Ecto neural progenitor cell (in vitro differentiated cells): Measurements from ENCODE around the gene HM13.
"Not testable (repeated sequence)": the region's sequence is repeated elsewhere in the genome, so short reads cannot be mapped to it uniquely, and the experiment has no call there.

Experiments
- DNase-seq: peaks from one replicate; pipeline ENCODE4 v3.0.0-alpha.2; 2018; ENCODE audit warnings: low spot score

Gene HM13

GRCh38 chr20:31502884-31503673 is 11.2 kb upstream of the HM13 start:
- peak; percentile 86 for DNase-seq

DNA sequence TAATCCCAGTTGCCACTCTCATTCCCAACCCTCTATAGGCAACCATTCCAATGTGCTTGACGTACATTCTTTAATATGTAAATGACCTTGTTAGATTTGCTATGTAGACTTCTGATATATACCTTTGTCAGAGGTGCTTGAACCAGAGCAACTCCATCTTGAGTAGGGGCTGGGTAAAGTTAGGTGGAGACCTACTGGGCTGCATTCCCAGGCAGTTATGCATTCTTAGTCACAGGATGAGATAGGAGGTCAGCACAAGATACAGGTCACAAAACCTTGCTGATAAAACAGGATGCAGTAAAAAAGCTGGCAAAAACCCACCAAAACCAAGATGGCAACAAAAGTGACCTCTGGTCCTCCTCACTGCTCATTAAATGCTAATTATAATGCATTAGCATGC is 8.3 kb upstream of the HM13 start:
- DNase-seq, result no peak

DNA sequence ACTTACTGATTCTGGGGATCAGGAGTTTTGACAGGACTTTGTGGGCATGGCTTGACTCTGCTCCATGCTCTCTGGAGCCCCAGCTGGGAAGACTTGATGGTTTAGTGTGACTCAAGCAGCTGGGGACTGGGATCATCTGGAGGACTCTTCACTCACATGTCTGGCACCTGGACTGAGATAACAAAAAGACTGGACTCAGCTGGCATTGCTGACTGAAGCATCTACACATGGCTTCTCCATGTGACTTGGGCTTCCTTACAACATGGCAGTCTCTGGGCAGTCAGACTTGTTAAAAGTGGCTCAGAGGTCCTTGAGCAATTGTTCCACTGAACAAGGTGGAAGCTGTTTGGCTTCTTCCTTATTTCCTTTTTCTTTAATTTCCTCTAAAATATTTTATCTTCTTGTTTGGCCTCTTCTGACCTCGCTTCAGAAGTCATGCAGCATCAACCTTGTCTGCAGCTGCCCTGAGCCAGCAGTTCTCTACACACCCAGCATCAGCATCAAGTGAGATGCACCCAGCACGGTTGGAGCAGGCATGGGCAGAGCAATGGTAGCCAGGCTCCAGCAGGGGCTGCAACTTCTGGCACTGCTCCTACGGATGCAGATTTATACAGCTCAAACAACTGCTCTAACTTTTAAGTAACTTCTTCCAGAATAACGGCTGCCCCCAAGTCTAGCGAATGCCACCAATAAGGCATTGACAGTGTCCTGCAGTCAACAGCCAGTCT is 5.6 kb upstream of the HM13 start:
- DNase-seq, result no peak

- DNase-seq, result no peak
These were observed 981 bp downstream of the HM13 start for GRCh38 chr20:31515072-31515774.

DNA sequence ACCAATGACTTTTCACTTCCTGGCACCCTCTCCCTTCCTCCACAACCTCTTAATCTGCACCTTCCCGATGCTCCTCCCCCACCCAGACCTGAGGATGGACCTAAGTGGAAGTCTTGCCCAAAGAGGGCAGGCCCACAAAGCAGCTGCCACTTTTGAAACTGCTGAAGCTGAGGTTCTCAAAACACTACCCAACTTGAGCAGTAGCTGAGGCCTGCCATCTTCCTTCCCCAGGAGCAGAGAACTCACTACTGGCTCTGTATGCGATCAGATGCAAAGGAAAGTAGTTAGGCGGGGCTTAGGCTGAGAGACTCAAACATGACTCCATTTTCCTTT is 1.5 kb downstream of the HM13 start:
- no peak for DNase-seq

DNA sequence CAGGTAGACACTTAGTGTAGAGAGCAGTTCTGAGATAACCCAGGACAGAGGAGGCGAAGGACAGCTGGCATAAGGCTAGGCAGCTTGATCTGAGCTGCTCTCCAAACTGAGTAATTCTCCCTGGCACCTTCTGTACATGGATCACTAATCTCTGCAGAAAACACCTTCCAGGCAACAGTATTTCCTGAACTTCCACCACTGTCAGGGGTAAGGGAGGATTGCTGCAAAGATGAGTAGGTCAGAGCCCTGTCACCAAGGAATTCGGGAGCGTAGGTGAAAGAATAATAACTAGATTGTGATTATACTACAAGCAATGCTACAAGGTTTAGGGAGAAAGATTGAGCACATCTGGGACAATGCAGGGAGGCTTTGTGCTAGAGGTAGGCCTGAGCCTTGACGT is 1.9 kb downstream of the HM13 start:
- no peak for DNase-seq

DNA sequence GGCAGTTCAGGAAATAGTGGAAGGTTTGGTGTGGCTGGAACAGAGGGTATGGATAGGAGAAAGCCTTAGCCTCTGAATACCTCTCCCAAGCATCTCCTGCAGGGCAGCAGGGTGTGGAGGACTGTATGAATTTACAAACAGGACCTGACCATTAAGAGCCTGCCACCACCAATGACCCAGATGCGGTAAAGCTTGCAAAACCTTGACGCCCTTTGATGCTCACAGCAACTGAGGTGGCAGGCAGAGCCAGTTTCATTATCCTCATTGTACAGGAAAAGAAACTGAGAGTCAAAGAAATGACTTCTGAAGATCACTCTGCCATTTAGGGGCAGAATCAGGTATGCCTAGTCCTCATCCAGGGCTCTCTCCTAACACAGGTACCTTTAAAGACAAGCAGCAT is 2.4 kb downstream of the HM13 start:
- no peak for DNase-seq

DNA sequence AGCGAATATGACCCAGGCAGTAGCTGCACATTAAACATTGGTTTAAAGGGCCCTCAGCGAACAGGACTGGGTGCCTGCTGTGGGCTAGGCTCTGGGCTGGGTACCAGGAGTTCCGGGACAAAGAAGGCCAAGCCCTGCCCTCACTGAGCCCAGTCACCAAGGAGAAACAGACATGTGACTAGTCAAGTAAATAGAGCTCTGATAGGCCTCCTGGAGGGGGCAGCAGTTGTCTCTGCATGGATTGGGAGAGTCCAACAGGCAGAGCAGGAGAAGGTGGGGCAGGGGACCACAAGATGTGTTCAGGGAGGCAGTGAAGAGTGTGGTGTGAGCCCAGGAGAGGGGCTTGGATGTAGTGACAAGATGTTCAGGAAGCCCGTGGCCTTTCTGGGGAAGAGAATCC is 3.1 kb downstream of the HM13 start:
- peak; percentile 54 for DNase-seq

GRCh38 chr20:31521267-31521666 is 7.0 kb downstream of the HM13 start:
- not testable (repeated sequence) for DNase-seq

- DNase-seq, result no peak
These were observed 8.5 kb downstream of the HM13 start for GRCh38 chr20:31522731-31523130.

DNA sequence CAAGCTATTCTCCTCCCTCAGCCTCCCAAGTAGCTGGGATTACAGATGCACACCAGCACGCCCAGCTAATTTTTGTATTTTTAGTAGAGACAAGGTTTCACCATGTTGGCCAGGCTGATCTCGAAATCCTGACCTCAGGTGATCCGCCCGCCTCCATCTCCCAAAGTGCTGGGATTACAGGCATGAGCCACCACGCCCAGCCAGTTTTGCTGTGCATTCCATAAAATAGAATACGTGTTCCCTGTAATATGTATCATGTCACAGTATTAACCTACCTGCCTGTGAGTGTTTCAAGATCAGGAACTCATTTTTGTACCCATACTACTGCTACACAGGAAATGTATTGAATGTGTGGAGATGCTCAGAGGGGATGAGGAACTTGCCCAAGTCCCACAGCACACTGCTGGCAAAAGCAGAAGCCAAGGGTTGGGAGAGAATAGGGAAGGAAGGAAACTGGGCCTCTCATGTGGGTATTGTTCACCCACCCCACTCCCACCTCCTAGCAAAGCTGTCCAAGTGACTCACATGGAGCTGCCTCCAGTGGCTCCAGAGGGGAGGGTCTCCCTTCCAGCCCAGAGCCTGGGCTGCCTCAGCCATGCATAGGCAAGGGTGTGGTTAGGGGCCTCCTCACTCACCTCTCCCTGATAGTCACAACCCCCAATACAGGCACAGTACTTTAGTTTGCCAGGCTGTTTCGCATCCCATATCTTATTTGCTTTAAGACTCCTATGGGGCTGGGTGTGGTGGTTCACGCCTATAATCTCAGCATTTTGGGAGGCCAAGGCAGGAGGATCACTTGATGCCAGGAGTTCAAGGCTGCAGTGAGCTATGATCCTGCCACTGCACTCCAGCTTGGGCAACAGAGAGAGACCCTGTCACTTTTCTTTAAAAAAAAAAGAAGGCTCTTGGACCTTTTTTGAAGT is 9.4 kb downstream of the HM13 start:
- no peak for DNase-seq

DNA sequence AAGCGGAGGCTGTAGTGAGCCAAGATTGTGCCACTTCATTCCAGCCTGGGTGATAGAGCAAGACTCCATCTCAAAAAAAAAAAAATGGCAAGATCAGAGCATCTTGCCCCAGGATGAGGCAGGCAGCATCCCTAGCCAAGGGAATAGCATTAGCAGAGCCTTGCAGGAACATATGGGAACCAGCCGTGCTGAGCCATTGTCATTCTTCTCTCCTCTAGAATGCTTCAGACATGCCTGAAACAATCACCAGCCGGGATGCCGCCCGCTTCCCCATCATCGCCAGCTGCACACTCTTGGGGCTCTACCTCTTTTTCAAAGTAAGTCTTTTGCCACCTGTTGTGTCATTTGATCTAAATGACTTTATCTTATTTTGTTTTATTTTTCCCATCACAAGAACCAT is 13.0 kb downstream of the HM13 start:
- DNase-seq, result no peak

DNA sequence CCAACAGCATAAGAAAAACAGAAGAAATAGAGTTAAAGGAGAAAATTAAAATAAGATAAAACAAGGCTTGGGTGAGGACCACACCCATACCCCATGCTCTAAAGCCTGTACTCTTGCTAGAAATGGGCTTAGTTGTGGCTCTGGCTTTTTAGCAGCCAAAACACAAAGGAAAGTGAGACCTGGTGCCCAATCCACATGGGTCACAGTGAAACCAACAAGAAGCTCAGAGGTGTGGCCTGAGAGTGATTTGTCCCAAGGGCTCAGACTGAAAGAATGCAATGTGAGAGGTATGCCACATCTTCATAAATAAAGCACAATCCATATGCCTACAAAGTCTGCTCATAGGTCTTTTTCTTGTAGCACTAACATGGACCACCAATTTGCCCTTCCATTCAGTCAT is 21.1 kb downstream of the HM13 start:
- no peak for DNase-seq

- no peak for DNase-seq
These were observed 22.3 kb downstream of the HM13 start for GRCh38 chr20:31536575-31536974.

DNA sequence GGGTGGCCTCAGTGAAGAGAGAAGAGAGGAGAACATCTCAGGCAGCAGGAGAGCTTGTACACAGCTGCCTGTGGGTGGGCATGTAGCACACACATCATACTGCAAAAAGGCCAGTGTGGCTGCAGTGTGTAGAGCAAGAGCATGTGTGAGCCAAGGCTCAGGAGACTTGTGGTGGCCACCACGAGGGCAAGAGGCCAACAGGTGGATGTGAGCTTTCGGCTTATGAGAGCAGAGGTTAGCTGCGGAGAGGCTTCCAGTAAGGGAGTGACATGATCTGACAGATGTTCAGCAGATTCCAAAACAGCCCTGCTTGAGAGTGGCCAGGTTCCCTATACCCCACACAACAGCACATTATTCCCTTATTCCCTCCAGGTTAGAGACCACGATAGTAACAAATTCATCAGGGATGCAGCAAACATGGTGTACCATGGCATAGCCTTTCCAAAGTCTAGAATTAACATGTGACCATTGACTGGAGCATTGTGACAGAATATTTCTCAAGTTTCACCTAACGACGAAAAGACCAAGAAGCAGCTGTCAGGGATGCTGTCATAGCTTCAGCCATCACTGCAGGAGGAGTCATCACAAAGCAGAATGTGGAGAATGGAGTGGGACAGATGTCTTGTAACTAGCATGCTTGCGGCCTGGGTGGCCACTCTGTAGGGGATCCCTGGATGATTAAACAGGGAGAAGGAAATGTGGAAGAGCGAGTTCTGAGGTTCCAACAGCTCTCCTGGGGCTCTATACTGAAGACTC is 23.1 kb downstream of the HM13 start:
- no peak for DNase-seq

GRCh38 chr20:31537890-31538289 is 23.6 kb downstream of the HM13 start:
- no peak for DNase-seq

DNA sequence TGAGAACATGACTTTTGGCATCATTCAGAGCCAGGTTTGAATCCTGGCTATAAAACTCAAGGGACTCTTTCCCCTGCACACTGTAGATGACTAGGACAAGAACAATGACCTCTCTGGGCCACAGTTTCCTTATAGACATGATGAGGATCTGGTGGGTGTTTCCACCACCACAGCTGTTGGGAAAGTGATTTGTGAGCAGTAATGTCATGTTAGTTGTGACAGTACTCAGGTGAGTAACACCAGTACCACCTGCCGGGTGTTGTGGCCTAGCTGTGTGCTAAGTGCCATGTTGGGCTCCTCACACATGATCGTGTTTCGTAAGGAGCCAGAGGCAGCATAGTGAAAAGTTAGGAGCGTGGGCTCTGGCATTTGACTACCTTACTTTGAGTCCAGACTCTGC is 24.1 kb downstream of the HM13 start:
- DNase-seq, result no peak

DNA sequence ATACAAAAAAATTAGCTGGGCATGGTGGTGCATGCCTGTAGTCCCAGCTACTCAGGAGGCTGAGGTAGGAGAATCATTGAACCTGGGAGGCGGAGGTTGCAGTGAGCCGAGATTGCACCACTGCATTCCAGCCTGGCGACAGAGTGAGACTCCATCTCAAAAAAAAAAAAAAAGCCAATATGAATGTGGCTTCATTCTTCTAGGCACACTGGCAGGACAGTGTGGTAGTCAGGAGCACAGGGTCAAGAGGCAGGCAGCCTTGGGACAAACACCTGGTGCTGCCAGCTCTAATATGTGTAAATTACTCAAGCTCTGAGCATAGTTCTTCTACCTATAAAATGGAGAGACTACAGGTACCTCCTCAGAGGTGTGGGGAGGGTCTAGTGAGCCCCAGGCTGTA is 25.4 kb downstream of the HM13 start:
- not testable (repeated sequence) for DNase-seq

GRCh38 chr20:31540406-31540805 is 26.2 kb downstream of the HM13 start:
- no peak for DNase-seq

- no peak for DNase-seq
These were observed 28.1 kb downstream of the HM13 start for GRCh38 chr20:31542201-31542842.

DNA sequence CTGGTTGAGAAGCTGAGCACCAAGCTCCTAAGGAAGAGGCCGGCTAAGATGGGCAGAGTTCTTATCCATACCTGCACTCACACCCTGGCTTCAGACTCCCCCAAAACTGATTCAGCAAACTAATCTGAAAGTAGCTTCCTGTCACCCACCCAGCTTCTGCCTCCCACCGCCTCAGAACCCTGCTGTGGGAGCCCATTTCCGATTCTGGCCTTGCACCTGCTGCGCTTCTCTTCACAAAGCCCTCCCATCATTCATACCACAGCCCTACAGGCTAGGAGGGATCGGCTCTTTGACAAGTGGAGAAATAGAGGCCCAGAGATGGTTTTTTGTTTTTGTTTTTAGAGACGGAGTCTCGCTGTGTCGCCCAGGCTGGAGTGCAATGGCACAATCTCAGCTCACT is 28.7 kb downstream of the HM13 start:
- no peak for DNase-seq
